ENCODE results near the gene WDR4. TPM values are rescaled to one million over a fixed set of nuclear protein-coding genes. Genes with fewer than 3 reads are reported as not detected.

WDR4 gene
- total and polyA plus RNA-seq, 2 of the 4 experiments (the other 2 are of a cell fraction) = 11.3 to 20.8 TPM

DNA sequence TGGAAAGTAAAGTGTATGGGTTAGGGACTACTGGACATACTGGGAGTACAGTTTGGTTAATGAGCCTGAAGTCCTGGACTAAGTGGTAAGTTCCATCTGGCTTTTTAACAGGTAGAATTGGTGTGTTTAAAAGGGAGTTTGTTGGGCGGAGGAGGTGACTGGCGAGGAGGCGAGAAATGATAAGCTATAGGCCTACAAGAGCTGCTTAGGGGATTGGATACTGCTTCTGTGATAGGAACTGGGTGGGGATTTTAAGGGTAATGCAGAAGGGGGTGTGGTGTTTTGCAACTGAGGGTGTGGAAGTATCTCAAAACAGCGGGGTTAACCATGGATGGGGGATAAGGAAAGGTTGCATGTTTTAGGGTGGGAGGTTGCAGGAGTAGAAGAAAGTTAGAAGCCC, 42.6 kb upstream of the WDR4 start:
- Histone ChIP-seq H3K9me3 (ENCODE audit: control insufficient read depth, insufficient read depth, low read length) (no peaks in the 10 kb centered on the region), H3K27me3 (ENCODE audit: control insufficient read depth, insufficient read depth, low read length) (no peaks in the 10 kb centered on the region), H2BK120ac (ENCODE audit: low read depth, low read length) (no peak overlapping the region), H2BK15ac (ENCODE audit: low read depth, low read length) (no peak overlapping the region), H4K20me1 (ENCODE audit: insufficient read depth, low read length) (no peaks in the 10 kb centered on the region), H4K8ac (ENCODE audit: low read depth in 2 of 2, low read length in 2 of 2) (no peak overlapping the region), H3K4me2 (ENCODE audit: low read depth, low read length) (no peak overlapping the region), H4K5ac (ENCODE audit: low read depth, low read length) (no peak overlapping the region), H3K4me1 (ENCODE audit: control insufficient read depth, insufficient read depth, low read length) (peaks cover 3% of the 10 kb centered on the region), H2AK5ac (ENCODE audit: low read depth, low read length) (no peak overlapping the region), H2BK5ac (ENCODE audit: low read depth, low read length, poor library complexity, severe bottlenecking) (no peak overlapping the region), H3K4ac (ENCODE audit: low read depth, low read length) (no peak overlapping the region), H3K9me1 (ENCODE audit: insufficient read depth, low read length) (no peaks in the 10 kb centered on the region), H2AFZ (replicated peaks; ENCODE audit: low read length, poor library complexity) (no peak overlapping the region), H3K36me3 (ENCODE audit: control insufficient read depth, insufficient read depth, low read length) (no peaks in the 10 kb centered on the region), H3K18ac (ENCODE audit: low read depth, low read length) (no peak overlapping the region), H3K23ac (ENCODE audit: low read depth, low read length) (no peak overlapping the region), H3K14ac (replicated peaks; ENCODE audit: low read depth, low read length) (no peak overlapping the region), H3K9ac (ENCODE audit: low read depth, low read length) (no peak overlapping the region), H2AK9ac (replicated peaks; ENCODE audit: low read depth, low read length, poor library complexity) (no peak overlapping the region), H4K91ac (ENCODE audit: insufficient read depth, low read depth, low read length) (no peak overlapping the region), H3K79me1 (ENCODE audit: low read depth in 1 of 2, low read length in 2 of 2) (no peaks in the 10 kb centered on the region), H2BK20ac (ENCODE audit: low read depth, low read length) (no peak overlapping the region), H3K27ac (ENCODE audit: insufficient read depth, low read length) (no peak overlapping the region), H3K56ac (ENCODE audit: extremely low read depth, insufficient read depth, low read length) (no peak overlapping the region), H3K4me3 (ENCODE audit: insufficient read depth, low read depth, low read length) (no peak overlapping the region)
- CTCF ChIA-PET = no interaction called here
- DNase-seq (no peak), ATAC-seq (ENCODE audit: low read depth) (no peak)
- no TSS peak for BruUV-seq (replicated peaks)
- in situ Hi-C loops (cut with MboI; ENCODE audit: low sequenced_read_pairs) = no loop called here
- intact Hi-C loops (cut with micrococcal nuclease) = no loop called here
- no peak for TF ChIP-seq MAZ (IDR thresholded peaks at IDR 0.05; ENCODE audit: borderline replicate concordance, low read depth, low read length)
- TF ChIP-seq CTCF (conservative IDR thresholded peaks at IDR 0.05; ENCODE audit: low read depth, low read length) = no peak
- no peak for TF ChIP-seq CEBPB (IDR thresholded peaks at IDR 0.05; ENCODE audit: low read depth, low read length)
- no peak for TF ChIP-seq SMC3 (IDR thresholded peaks at IDR 0.05; ENCODE audit: low read depth, low read length)
- TF ChIP-seq, protein P1, sequence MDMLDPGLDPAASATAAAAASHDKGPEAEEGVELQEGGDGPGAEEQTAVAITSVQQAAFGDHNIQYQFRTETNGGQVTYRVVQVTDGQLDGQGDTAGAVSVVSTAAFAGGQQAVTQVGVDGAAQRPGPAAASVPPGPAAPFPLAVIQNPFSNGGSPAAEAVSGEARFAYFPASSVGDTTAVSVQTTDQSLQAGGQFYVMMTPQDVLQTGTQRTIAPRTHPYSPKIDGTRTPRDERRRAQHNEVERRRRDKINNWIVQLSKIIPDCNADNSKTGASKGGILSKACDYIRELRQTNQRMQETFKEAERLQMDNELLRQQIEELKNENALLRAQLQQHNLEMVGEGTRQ (IDR thresholded peaks at IDR 0.05; ENCODE audit: low read depth, low read length) = no peak
- no peak for TF ChIP-seq CHD1 (IDR thresholded peaks at IDR 0.05; ENCODE audit: low read depth, low read length)
- TF ChIP-seq BHLHE40 (IDR thresholded peaks at IDR 0.05; ENCODE audit: low read depth, low read length) = no peak
- TF ChIP-seq, protein P2, sequence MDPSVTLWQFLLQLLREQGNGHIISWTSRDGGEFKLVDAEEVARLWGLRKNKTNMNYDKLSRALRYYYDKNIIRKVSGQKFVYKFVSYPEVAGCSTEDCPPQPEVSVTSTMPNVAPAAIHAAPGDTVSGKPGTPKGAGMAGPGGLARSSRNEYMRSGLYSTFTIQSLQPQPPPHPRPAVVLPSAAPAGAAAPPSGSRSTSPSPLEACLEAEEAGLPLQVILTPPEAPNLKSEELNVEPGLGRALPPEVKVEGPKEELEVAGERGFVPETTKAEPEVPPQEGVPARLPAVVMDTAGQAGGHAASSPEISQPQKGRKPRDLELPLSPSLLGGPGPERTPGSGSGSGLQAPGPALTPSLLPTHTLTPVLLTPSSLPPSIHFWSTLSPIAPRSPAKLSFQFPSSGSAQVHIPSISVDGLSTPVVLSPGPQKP (IDR thresholded peaks at IDR 0.05; ENCODE audit: borderline replicate concordance, low read depth, low read length) = no peak
- TF ChIP-seq MAFK (IDR thresholded peaks at IDR 0.05; ENCODE audit: low read depth, low read length) = no peak
- no peak for TF ChIP-seq FOS (IDR thresholded peaks at IDR 0.05; ENCODE audit: low read depth, low read length)
- TF ChIP-seq MXI1 (IDR thresholded peaks at IDR 0.05; ENCODE audit: borderline replicate concordance, low read depth, low read length) = no peak
- POLR2A ChIA-PET (ENCODE audit: unreplicated experiment) = no interaction called here
- dilution Hi-C loops (cut with HindIII; ENCODE audit: low sequenced_read_pairs, unreplicated experiment) = no loop called here
- 100% methylated on average over 2 to 4 of the region's 4 CpGs for WGBS, 2 experiments (ENCODE audit: extremely low coverage in 2 of 2, insufficient read length in 1 of 2)
